GM23338 (cell line): ENCODE measurements around the gene SELPLG. TPM values are rescaled to one million over a fixed set of nuclear protein-coding genes. Genes with fewer than 3 reads are reported as not detected.

Experiments
- ATAC-seq: fragments of 200-7000 bp; cut with Tn5 transposase; 3 replicates; pipeline ENCODE4 v1.9.1; 2020
- DNase-seq: peaks from one replicate; pipeline ENCODE4 v3.0.0-alpha.2; 2015; ENCODE audit warnings: low spot score
- H2AFZ ChIP-seq: fragments of 200-600 bp; sonication (generic); 2 replicates; pipeline ENCODE4 v1.8.0; 2016; ENCODE audit warnings: antibody characterized with exemption, mild to moderate bottlenecking, moderate library complexity
- H3F3A ChIP-seq: fragments of 200-600 bp; sonication (generic); replicated peaks from 2 replicates; pipeline ENCODE4 v1.8.0; 2017; ENCODE audit warnings: antibody characterized with exemption, mixed run types, low read depth
- H3K27ac ChIP-seq: fragments of 200-600 bp; sonication (generic); 2 replicates; pipeline ENCODE4 v1.6.1; 2016; ENCODE audit warnings: low read depth
- H3K27me3 ChIP-seq: fragments of 200-600 bp; sonication (generic); 2 replicates; pipeline ENCODE4 v1.8.0; 2016; ENCODE audit warnings: mild to moderate bottlenecking, mixed run types, moderate library complexity; ENCODE audit not compliant: insufficient read depth
- H3K36me3 ChIP-seq: fragments of 200-600 bp; sonication (generic); 2 replicates; pipeline ENCODE4 v1.8.0; 2016; ENCODE audit warnings: mild to moderate bottlenecking; ENCODE audit not compliant: insufficient read depth
- H3K4me1 ChIP-seq: fragments of 200-600 bp; sonication (generic); 2 replicates; pipeline ENCODE4 v1.8.0; 2016; ENCODE audit warnings: mild to moderate bottlenecking, moderate library complexity; ENCODE audit not compliant: insufficient read depth
- H3K4me2 ChIP-seq: fragments of 200-600 bp; sonication (generic); 2 replicates; pipeline ENCODE4 v1.7.1; 2017; ENCODE audit warnings: mixed run types
- H3K4me3 ChIP-seq: fragments of 200-600 bp; sonication (generic); 2 replicates; pipeline ENCODE4 v1.6.1; 2016; ENCODE audit warnings: mixed run types
- H3K79me2 ChIP-seq: fragments of 200-600 bp; sonication (generic); replicated peaks from 2 replicates; pipeline ENCODE4 v1.8.0; 2017; ENCODE audit warnings: mild to moderate bottlenecking; ENCODE audit not compliant: insufficient read depth
- H3K9me2 ChIP-seq: fragments of 200-600 bp; sonication (generic); 2 replicates; pipeline ENCODE4 v1.8.0; 2017; ENCODE audit not compliant: insufficient read depth
- H4K20me1 ChIP-seq: fragments of 200-600 bp; sonication (generic); replicated peaks from 2 replicates; pipeline ENCODE4 v1.8.0; 2017; ENCODE audit warnings: mild to moderate bottlenecking; ENCODE audit not compliant: insufficient read depth
- H3K27ac Mint-ChIP-seq: 2 replicates; pipeline ENCODE4 v1.8.0; 2020; ENCODE audit warnings: inconsistent platforms, mild to moderate bottlenecking, moderate library complexity, mixed read lengths
- H3K27me3 Mint-ChIP-seq: 3 replicates; pipeline ENCODE4 v1.8.0; 2022; ENCODE audit warnings: low read depth, mild to moderate bottlenecking, moderate library complexity, mixed read lengths, inconsistent platforms; ENCODE audit not compliant: insufficient read depth, poor library complexity
- H3K36me3 Mint-ChIP-seq: 3 replicates; pipeline ENCODE4 v1.8.0; 2021; ENCODE audit warnings: low read depth, mild to moderate bottlenecking, inconsistent platforms, moderate library complexity, mixed read lengths
- H3K4me1 Mint-ChIP-seq: 3 replicates; pipeline ENCODE4 v1.8.0; 2020; ENCODE audit warnings: mild to moderate bottlenecking, inconsistent platforms, mixed read lengths
- H3K4me3 Mint-ChIP-seq: 3 replicates; pipeline ENCODE4 v1.8.0; 2021; ENCODE audit warnings: moderate library complexity, mild to moderate bottlenecking, inconsistent platforms, mixed read lengths
- H3K9me3 Mint-ChIP-seq: 3 replicates; pipeline ENCODE4 v1.8.0; 2020; ENCODE audit warnings: moderate library complexity, mild to moderate bottlenecking, inconsistent platforms, mixed read lengths
- CREB1 ChIP-seq: fragments of 250-450 bp; sonication (Bioruptor Pico); IDR thresholded peaks from 2 replicates; pipeline ENCODE4 v1.5.0; 2020; ENCODE audit warnings: low read depth, mild to moderate bottlenecking, moderate library complexity
- EZH2 ChIP-seq: fragments of 200-600 bp; sonication (generic); IDR thresholded peaks from one replicate; pipeline ENCODE4 v1.8.0; 2017; ENCODE audit warnings: antibody characterized with exemption, mild to moderate bottlenecking, low read depth; ENCODE audit not compliant: unreplicated experiment
- JUNB ChIP-seq: IDR thresholded peaks from one replicate; pipeline ENCODE4 v1.6.1; 2016; ENCODE audit warnings: antibody characterized with exemption; ENCODE audit not compliant: unreplicated experiment
- NANOG ChIP-seq: IDR thresholded peaks from 2 replicates; pipeline ENCODE4 v1.6.1; 2016; ENCODE audit warnings: antibody characterized with exemption, borderline replicate concordance
- ZNF114 ChIP-seq: fragments of 250-450 bp; sonication (Bioruptor Pico); IDR thresholded peaks from 2 replicates; pipeline ENCODE4 v1.5.0; 2020; ENCODE audit warnings: mild to moderate bottlenecking, moderate library complexity
- polyA plus RNA-seq: library from polyadenylated mRNA; unstranded; fragments of >200 nt; fragmentation: Nextera tagmentation; extraction: Ambion mirVana; gene quantifications from 2 replicates; pipeline ENCODE4 v1.2.1, GENCODE V29; 2016
- total RNA-seq: library from RNA; depleted of rRNA; stranded (reverse); fragments of >200 nt; shearing (Covaris generic); gene quantifications from 2 replicates; pipeline ENCODE4 v1.2.3, GENCODE V29; 2014
- TF ChIP-seq, protein P1 (sequence below): fragments of 250-450 bp; sonication (Bioruptor Pico); IDR thresholded peaks from 2 replicates; pipeline ENCODE4 v1.5.0; 2020; ENCODE audit warnings: mild to moderate bottlenecking, moderate library complexity
- TF ChIP-seq, protein P2 (sequence below): IDR thresholded peaks from 2 replicates; pipeline ENCODE4 v1.6.1; 2016; ENCODE audit warnings: antibody characterized with exemption
- TF ChIP-seq, protein P3 (sequence below): IDR thresholded peaks from one replicate; pipeline ENCODE4 v1.6.1; 2018; ENCODE audit warnings: antibody characterized with exemption; ENCODE audit not compliant: unreplicated experiment

The SELPLG gene
- total and polyA plus RNA-seq, 2 experiments from 2014 or later, result 0.16 to 0.56 TPM

DNA sequence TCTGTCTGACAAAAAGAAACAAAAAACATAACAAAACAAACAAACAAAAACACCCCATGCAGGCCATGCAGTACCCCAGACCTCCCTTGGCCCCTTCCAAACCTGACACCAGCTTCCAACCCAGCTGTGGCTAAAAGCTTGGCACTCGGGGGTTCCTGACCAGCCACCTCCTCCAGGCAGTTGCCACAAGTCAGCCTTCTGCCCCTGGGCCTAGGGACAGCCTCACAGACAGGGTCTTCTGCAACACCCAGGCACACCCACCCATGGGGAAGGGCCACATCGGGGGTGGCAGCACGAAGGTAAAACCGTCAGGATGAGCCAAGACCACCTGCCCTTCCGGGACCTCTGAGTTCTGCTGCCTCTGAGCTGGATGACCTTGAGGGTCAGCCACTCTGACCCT is 25.1 kb downstream of the SELPLG start (continued):
- TF ChIP-seq, protein P1, sequence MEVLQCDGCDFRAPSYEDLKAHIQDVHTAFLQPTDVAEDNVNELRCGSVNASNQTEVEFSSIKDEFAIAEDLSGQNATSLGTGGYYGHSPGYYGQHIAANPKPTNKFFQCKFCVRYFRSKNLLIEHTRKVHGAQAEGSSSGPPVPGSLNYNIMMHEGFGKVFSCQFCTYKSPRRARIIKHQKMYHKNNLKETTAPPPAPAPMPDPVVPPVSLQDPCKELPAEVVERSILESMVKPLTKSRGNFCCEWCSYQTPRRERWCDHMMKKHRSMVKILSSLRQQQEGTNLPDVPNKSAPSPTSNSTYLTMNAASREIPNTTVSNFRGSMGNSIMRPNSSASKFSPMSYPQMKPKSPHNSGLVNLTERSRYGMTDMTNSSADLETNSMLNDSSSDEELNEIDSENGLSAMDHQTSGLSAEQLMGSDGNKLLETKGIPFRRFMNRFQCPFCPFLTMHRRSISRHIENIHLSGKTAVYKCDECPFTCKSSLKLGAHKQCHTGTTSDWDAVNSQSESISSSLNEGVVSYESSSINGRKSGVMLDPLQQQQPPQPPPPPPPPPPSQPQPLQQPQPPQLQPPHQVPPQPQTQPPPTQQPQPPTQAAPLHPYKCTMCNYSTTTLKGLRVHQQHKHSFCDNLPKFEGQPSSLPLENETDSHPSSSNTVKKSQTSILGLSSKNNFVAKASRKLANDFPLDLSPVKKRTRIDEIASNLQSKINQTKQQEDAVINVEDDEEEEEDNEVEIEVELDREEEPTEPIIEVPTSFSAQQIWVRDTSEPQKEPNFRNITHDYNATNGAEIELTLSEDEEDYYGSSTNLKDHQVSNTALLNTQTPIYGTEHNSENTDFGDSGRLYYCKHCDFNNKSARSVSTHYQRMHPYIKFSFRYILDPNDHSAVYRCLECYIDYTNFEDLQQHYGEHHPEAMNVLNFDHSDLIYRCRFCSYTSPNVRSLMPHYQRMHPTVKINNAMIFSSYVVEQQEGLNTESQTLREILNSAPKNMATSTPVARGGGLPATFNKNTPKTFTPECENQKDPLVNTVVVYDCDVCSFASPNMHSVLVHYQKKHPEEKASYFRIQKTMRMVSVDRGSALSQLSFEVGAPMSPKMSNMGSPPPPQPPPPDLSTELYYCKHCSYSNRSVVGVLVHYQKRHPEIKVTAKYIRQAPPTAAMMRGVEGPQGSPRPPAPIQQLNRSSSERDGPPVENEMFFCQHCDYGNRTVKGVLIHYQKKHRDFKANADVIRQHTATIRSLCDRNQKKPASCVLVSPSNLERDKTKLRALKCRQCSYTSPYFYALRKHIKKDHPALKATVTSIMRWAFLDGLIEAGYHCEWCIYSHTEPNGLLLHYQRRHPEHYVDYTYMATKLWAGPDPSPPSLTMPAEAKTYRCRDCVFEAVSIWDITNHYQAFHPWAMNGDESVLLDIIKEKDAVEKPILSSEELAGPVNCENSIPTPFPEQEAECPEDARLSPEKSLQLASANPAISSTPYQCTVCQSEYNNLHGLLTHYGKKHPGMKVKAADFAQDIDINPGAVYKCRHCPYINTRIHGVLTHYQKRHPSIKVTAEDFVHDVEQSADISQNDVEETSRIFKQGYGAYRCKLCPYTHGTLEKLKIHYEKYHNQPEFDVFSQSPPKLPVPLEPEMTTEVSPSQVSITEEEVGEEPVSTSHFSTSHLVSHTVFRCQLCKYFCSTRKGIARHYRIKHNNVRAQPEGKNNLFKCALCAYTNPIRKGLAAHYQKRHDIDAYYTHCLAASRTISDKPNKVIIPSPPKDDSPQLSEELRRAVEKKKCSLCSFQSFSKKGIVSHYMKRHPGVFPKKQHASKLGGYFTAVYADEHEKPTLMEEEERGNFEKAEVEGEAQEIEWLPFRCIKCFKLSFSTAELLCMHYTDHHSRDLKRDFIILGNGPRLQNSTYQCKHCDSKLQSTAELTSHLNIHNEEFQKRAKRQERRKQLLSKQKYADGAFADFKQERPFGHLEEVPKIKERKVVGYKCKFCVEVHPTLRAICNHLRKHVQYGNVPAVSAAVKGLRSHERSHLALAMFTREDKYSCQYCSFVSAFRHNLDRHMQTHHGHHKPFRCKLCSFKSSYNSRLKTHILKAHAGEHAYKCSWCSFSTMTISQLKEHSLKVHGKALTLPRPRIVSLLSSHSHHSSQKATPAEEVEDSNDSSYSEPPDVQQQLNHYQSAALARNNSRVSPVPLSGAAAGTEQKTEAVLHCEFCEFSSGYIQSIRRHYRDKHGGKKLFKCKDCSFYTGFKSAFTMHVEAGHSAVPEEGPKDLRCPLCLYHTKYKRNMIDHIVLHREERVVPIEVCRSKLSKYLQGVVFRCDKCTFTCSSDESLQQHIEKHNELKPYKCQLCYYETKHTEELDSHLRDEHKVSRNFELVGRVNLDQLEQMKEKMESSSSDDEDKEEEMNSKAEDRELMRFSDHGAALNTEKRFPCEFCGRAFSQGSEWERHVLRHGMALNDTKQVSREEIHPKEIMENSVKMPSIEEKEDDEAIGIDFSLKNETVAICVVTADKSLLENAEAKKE (CRISPR knock-in tag), result no peak
- TF ChIP-seq, protein P2, sequence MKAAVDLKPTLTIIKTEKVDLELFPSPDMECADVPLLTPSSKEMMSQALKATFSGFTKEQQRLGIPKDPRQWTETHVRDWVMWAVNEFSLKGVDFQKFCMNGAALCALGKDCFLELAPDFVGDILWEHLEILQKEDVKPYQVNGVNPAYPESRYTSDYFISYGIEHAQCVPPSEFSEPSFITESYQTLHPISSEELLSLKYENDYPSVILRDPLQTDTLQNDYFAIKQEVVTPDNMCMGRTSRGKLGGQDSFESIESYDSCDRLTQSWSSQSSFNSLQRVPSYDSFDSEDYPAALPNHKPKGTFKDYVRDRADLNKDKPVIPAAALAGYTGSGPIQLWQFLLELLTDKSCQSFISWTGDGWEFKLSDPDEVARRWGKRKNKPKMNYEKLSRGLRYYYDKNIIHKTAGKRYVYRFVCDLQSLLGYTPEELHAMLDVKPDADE, result no peak
- TF ChIP-seq JUNB (no peak), ZNF114 (no peak), EZH2 (no peak)

DNA sequence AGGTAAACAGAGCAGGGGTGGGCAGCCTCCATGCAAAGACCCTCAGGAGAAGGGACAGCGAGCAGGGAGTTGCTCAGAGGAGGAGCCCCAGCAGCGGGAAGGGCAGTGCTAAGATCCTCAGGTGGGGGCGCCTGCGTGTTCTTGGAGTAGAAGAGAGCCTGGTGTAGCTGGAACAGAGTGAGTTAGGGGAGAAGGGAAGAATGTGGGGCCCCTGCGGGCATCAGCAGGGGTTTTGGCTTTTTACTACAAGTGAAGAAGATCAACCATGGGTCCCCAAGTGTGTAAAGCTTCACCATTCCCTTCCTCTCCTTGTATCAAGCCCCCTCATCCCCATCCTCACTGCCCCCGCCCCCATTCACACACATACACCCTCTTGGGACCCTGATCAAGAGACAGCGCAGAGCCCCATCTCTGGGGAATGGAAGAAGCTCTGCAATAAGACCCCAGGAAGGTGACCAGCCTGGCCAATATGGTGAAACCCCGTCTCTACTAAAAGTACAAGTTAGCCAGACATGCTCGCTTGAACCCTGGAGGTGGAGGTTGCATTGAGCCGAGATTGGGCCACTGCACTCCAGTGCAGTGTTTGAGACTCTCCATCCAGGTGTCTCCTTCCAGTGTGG is 25.6 kb downstream of the SELPLG start:
- Mint-ChIP-seq H3K9me3 (no peaks in the 10 kb centered on the region), H3K27ac (no peak overlapping the region)
- no peak for TF ChIP-seq NANOG
- TF ChIP-seq ZNF114, result no peak
- TF ChIP-seq, protein P3, sequence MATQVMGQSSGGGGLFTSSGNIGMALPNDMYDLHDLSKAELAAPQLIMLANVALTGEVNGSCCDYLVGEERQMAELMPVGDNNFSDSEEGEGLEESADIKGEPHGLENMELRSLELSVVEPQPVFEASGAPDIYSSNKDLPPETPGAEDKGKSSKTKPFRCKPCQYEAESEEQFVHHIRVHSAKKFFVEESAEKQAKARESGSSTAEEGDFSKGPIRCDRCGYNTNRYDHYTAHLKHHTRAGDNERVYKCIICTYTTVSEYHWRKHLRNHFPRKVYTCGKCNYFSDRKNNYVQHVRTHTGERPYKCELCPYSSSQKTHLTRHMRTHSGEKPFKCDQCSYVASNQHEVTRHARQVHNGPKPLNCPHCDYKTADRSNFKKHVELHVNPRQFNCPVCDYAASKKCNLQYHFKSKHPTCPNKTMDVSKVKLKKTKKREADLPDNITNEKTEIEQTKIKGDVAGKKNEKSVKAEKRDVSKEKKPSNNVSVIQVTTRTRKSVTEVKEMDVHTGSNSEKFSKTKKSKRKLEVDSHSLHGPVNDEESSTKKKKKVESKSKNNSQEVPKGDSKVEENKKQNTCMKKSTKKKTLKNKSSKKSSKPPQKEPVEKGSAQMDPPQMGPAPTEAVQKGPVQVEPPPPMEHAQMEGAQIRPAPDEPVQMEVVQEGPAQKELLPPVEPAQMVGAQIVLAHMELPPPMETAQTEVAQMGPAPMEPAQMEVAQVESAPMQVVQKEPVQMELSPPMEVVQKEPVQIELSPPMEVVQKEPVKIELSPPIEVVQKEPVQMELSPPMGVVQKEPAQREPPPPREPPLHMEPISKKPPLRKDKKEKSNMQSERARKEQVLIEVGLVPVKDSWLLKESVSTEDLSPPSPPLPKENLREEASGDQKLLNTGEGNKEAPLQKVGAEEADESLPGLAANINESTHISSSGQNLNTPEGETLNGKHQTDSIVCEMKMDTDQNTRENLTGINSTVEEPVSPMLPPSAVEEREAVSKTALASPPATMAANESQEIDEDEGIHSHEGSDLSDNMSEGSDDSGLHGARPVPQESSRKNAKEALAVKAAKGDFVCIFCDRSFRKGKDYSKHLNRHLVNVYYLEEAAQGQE, result no peak
- no peak for TF ChIP-seq CREB1

More for the DNA sequence above, 25.6 kb downstream of the SELPLG start:
- Histone ChIP-seq H3K4me3 (no peak overlapping the region), H3K79me2 (no peaks in the 10 kb centered on the region), H3K27ac (no peak overlapping the region), H3K4me1 (no peaks in the 10 kb centered on the region; the same call in 1 of the 2 replicates), H3K4me2 (no peak overlapping the region), H3K27me3 (no peaks in the 10 kb centered on the region), H4K20me1 (no peaks in the 10 kb centered on the region), H3K9me2 (no peaks in the 10 kb centered on the region), H2AFZ (0 out of 2 replicates have a peak overlapping the region, but pooled peaks have one; percentile 7), H3F3A (0 out of 2 replicates have a peak, but pooled peaks cover 6% of the 10 kb centered on the region), H3K36me3 (no peaks in the 10 kb centered on the region)
- peaks cover 8% of the 10 kb centered on the region for H3K27me3 Mint-ChIP-seq
- no peaks in the 10 kb centered on the region for H3K36me3 Mint-ChIP-seq
- H3K4me3 Mint-ChIP-seq, result no peak overlapping the region
- no peak for DNase-seq
- no peak for ATAC-seq
- peaks cover 22% of the 10 kb centered on the region for H3K4me1 Mint-ChIP-seq
